Endothelial cell of umbilical vein (primary cell): Measurements from ENCODE around the gene GULP1.

ENCODE experiments used
- CTCF ChIP-seq, 2 donors: IDR thresholded peaks; 1 replicate in 1 of 2; 2 replicates in 1 of 2; pipeline ENCODE4 v1.5.1; 2011; ENCODE audit warnings: low read length in 2 of 2, mild to moderate bottlenecking in 2 of 2, moderate library complexity in 2 of 2, control low read depth in 1 of 2, inconsistent platforms in 1 of 2, low read depth in 1 of 2; ENCODE audit not compliant: insufficient read depth in 1 of 2; ENCODE audit errors: extremely low read depth in 1 of 2
- EZH2 ChIP-seq: IDR thresholded peaks from 2 replicates; pipeline ENCODE4 v1.6.1; 2012; ENCODE audit warnings: borderline replicate concordance, low read depth, mild to moderate bottlenecking, moderate library complexity, low read length, inconsistent platforms; ENCODE audit not compliant: severe bottlenecking
- FOS ChIP-seq: IDR thresholded peaks from 2 replicates; pipeline ENCODE4 v1.6.1; 2011; ENCODE audit warnings: mild to moderate bottlenecking, low read length, moderate library complexity, borderline replicate concordance; ENCODE audit not compliant: insufficient read depth
- MAX ChIP-seq: IDR thresholded peaks from 2 replicates; pipeline ENCODE4 v1.6.1; 2011; ENCODE audit not compliant: insufficient read depth, insufficient read length
- MYC ChIP-seq: IDR thresholded peaks from one replicate; pipeline ENCODE4 v1.6.1; 2011; ENCODE audit warnings: mild to moderate bottlenecking, low read depth, low read length
- POLR2A ChIP-seq: IDR thresholded peaks from 2 replicates; pipeline ENCODE4 v1.6.1; 2012; ENCODE audit warnings: low read depth, mild to moderate bottlenecking, control low read depth, low read length
- POLR2AphosphoS5 ChIP-seq: IDR thresholded peaks from 2 replicates; pipeline ENCODE4 v1.6.1; 2012; ENCODE audit warnings: low read depth, mild to moderate bottlenecking, control low read depth, low read length, moderate library complexity; ENCODE audit not compliant: insufficient read depth

- TF ChIP-seq POLR2A, result no peak
- TF ChIP-seq CTCF (IDR thresholded peaks at IDR 0.05; ENCODE audit: extremely low read depth in 1 of 2, insufficient read depth in 1 of 2, low read depth in 1 of 2, low read length in 2 of 2), result no peak
- TF ChIP-seq EZH2, result no peak
- no peak for TF ChIP-seq POLR2AphosphoS5
- no peak for TF ChIP-seq MYC
- no peak for TF ChIP-seq MAX
- no peak for TF ChIP-seq FOS
Observed at GRCh38 chr2:188571543-188572303, 280.0 kb downstream of the GULP1 start.
